ENCODE results near the gene CCDC120. TPM values are rescaled to one million over a fixed set of nuclear protein-coding genes. Genes with fewer than 3 reads are reported as not detected.
A peak's percentile ranks its signal among the peaks of the same experiment; 100 is the strongest.

Gene CCDC120
- total RNA-seq, 1 experiment from 2014 or later, result 11.0 TPM

DNA sequence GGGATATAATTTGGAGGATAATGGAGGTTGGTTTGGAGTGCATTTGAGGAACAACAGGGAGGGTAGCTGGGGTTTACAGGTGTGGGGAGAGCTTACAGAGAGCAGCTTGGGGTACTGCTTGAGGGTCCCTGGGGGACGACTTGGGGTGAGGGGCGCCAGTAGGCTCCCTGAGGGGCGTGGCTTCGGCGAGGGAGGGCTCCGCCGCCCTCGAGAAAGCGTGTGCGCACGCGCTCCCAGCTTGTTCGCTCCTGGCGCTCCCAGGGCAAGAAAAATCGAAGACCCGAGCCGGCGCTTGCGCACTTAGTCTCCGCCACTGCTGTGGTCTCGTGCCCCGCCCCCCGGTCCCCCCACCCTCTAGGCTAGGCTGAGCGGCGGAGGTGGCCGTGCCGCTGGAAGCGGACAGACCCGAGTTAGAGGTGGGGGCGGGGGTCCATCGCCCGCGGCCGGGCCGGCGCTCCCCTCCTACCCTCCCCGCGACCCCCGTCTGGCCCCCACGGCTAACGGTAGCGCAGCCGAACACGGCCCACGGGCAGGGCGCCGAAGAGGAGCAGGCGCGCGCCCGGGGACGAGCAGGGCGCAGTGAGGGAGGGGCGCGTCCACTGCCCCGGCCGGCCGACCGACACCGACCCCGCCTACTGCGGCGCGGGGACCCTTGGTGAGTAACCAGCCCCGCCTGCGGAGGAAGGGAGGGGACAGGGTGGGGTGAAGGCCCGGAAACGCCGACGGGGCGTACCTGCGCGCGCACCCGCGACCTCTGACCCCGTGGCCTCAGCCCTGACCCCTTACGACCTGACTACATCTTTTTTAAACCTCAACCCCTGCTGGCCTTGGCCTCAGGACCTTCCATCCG lies 5.4 kb upstream of the CCDC120 start:
- in situ Hi-C loops (cut with HindIII; ENCODE audit: low pct_unique_long_range_greater_than_20kb, low sequenced_read_pairs), result no loop called here
- peak overlapping the region; percentile 52 to 62 for H3K4me3 ChIP-seq (ENCODE audit: low read depth in 2 of 2, low read length in 2 of 2)
- ChIA-PET POLR2A (no interaction called here), CTCF (no interaction called here)
- H3K4me1 ChIP-seq (ENCODE audit: control insufficient read depth, insufficient read depth, low read length), result peaks cover 3% of the 10 kb centered on the region; the same call in 1 of the 2 replicates
- peak; percentile 88 for ATAC-seq
- intact Hi-C loops (cut with micrococcal nuclease; ENCODE audit: unreplicated experiment), result no loop called here
- no peaks in the 10 kb centered on the region for H3K27me3 ChIP-seq (ENCODE audit: control insufficient read depth, insufficient read depth, low read length)
- no TSS peak for BruUV-seq (replicated peaks)
- no peaks in the 10 kb centered on the region for H3K36me3 ChIP-seq (ENCODE audit: control insufficient read depth, insufficient read depth, low read length)
- H3K27ac ChIP-seq (ENCODE audit: low read length), result peak overlapping the region; percentile 72
- no peak for DNase-seq (ENCODE audit: low read depth, low spot score)
- TF ChIP-seq SIN3A (IDR thresholded peaks at IDR 0.05; ENCODE audit: borderline replicate concordance, insufficient read depth, low read depth, low read length) (no peak), TCF7L2 (IDR thresholded peaks at IDR 0.05; ENCODE audit: low read depth, low read length) (no peak), POLR2AphosphoS5 (IDR thresholded peaks at IDR 0.05; ENCODE audit: low read depth, low read length) (no peak)
- TF ChIP-seq, protein P1, sequence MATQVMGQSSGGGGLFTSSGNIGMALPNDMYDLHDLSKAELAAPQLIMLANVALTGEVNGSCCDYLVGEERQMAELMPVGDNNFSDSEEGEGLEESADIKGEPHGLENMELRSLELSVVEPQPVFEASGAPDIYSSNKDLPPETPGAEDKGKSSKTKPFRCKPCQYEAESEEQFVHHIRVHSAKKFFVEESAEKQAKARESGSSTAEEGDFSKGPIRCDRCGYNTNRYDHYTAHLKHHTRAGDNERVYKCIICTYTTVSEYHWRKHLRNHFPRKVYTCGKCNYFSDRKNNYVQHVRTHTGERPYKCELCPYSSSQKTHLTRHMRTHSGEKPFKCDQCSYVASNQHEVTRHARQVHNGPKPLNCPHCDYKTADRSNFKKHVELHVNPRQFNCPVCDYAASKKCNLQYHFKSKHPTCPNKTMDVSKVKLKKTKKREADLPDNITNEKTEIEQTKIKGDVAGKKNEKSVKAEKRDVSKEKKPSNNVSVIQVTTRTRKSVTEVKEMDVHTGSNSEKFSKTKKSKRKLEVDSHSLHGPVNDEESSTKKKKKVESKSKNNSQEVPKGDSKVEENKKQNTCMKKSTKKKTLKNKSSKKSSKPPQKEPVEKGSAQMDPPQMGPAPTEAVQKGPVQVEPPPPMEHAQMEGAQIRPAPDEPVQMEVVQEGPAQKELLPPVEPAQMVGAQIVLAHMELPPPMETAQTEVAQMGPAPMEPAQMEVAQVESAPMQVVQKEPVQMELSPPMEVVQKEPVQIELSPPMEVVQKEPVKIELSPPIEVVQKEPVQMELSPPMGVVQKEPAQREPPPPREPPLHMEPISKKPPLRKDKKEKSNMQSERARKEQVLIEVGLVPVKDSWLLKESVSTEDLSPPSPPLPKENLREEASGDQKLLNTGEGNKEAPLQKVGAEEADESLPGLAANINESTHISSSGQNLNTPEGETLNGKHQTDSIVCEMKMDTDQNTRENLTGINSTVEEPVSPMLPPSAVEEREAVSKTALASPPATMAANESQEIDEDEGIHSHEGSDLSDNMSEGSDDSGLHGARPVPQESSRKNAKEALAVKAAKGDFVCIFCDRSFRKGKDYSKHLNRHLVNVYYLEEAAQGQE (IDR thresholded peaks at IDR 0.05; ENCODE audit: insufficient read depth in 1 of 2, low read depth in 2 of 2, low read length in 1 of 2), result no peak
- TF ChIP-seq, protein P2, sequence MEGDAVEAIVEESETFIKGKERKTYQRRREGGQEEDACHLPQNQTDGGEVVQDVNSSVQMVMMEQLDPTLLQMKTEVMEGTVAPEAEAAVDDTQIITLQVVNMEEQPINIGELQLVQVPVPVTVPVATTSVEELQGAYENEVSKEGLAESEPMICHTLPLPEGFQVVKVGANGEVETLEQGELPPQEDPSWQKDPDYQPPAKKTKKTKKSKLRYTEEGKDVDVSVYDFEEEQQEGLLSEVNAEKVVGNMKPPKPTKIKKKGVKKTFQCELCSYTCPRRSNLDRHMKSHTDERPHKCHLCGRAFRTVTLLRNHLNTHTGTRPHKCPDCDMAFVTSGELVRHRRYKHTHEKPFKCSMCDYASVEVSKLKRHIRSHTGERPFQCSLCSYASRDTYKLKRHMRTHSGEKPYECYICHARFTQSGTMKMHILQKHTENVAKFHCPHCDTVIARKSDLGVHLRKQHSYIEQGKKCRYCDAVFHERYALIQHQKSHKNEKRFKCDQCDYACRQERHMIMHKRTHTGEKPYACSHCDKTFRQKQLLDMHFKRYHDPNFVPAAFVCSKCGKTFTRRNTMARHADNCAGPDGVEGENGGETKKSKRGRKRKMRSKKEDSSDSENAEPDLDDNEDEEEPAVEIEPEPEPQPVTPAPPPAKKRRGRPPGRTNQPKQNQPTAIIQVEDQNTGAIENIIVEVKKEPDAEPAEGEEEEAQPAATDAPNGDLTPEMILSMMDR (IDR thresholded peaks at IDR 0.05), result no peak
- no peaks in the 10 kb centered on the region for H3K9me3 ChIP-seq (ENCODE audit: control insufficient read depth, insufficient read depth, low read depth, low read length)

DNA sequence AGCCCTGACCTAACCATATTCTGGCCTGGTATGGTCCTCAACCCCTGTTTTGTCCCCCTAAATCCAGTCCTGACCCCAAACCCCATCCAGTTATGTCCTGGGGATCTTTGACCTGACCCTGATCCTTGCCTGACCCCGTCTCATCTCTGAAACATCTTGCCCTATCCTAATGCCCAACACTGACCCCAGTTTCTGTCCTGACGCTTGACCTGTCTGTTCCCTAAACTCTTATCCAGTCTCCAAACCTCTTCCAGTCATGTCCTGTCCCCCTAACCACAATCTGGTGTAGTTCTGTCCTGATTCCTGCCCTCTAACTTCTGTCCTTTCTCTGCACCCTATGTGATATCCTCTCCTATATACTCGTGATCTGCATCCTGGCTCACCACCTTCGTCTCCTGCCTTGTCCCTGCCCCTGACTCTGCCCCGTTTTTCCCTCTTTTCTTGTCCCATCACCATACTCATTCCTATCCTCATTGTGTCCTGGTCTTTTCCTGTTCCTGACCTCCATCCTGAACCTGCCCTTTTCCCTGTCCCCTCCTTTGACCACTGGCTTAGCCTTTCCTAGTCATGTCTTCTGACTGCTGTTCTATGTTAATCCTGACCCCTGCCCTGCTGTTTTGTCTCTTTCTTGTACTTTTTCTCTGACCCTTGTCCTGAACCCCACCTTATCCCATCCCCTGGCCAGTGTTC lies 4.6 kb upstream of the CCDC120 start:
- BruUV-seq (replicated peaks), result no TSS peak

More for the DNA sequence above, 4.6 kb upstream of the CCDC120 start:
- Histone ChIP-seq H3K9me3 (ENCODE audit: control insufficient read depth, insufficient read depth, low read depth, low read length) (no peaks in the 10 kb centered on the region), H3K36me3 (ENCODE audit: control insufficient read depth, insufficient read depth, low read length) (no peaks in the 10 kb centered on the region; the same call in 1 of the 2 replicates), H3K27ac (ENCODE audit: low read length) (peak overlapping the region; percentile 30), H3K4me1 (ENCODE audit: control insufficient read depth, insufficient read depth, low read length) (peaks cover 3% of the 10 kb centered on the region; the same call in 1 of the 2 replicates), H3K4me3 (ENCODE audit: low read depth in 2 of 2, low read length in 2 of 2) (peak overlapping the region; percentile 52 to 62), H3K27me3 (ENCODE audit: control insufficient read depth, insufficient read depth, low read length) (no peaks in the 10 kb centered on the region)
- ATAC-seq, result no peak
- in situ Hi-C loops (cut with HindIII; ENCODE audit: low pct_unique_long_range_greater_than_20kb, low sequenced_read_pairs) (no loop called here), intact Hi-C loops (cut with micrococcal nuclease; ENCODE audit: unreplicated experiment) (no loop called here)
- TF ChIP-seq, protein P2 (IDR thresholded peaks at IDR 0.05), result no peak
- no peak for TF ChIP-seq TCF7L2 (IDR thresholded peaks at IDR 0.05; ENCODE audit: low read depth, low read length)
- TF ChIP-seq, protein P1 (IDR thresholded peaks at IDR 0.05; ENCODE audit: insufficient read depth in 1 of 2, low read depth in 2 of 2, low read length in 1 of 2), result no peak
- TF ChIP-seq POLR2AphosphoS5 (IDR thresholded peaks at IDR 0.05; ENCODE audit: low read depth, low read length), result no peak
- no peak for TF ChIP-seq SIN3A (IDR thresholded peaks at IDR 0.05; ENCODE audit: borderline replicate concordance, insufficient read depth, low read depth, low read length)
- CTCF ChIA-PET, result no interaction called here
- POLR2A ChIA-PET, result no interaction called here
- no peak for DNase-seq (ENCODE audit: low read depth, low spot score)

Measured in Panc1 (cell line).